Keratinocyte (primary cell): ENCODE data around the gene SUN1.

Experiments used
- CTCF ChIP-seq, 3 experiments: IDR thresholded peaks in 1 of 3; conservative IDR thresholded peaks in 1 of 3; optimal IDR thresholded peaks in 1 of 3; 2 replicates in 2 of 3; 3 replicates in 1 of 3; pipeline versions ENCODE3 to v1.5.1; 2011; ENCODE audit warnings: low read length in 3 of 3, mild to moderate bottlenecking in 3 of 3, moderate library complexity in 2 of 3, control low read depth in 1 of 3, inconsistent platforms in 1 of 3; ENCODE audit not compliant: insufficient read depth in 2 of 3; ENCODE audit errors: extremely low read depth in 1 of 3
- EZH2 ChIP-seq: IDR thresholded peaks from one replicate; pipeline ENCODE4 v1.6.1; 2012; ENCODE audit warnings: inconsistent platforms, mild to moderate bottlenecking, low read length, moderate library complexity

DNA sequence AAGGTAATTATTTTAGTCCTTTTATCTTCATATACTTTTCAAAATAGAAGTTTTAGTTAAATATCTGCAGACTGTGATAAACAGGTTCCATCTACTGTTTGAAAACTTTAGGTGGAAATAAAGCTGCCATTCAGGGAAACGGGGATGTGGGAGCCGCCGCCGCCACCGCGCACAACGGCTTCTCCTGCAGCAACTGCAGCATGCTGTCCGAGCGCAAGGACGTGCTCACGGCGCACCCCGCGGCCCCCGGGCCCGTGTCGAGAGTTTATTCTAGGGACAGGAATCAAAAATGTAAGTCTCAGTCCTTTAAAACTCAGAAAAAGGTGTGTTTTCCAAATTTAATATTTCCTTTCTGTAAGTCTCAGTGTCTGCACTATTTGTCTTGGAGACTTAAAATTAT lies 11.0 kb downstream of the SUN1 start:
- TF ChIP-seq CTCF (optimal IDR thresholded peaks at IDR 0.05 in 1 of 3, IDR thresholded peaks at IDR 0.05 in 1 of 3, conservative IDR thresholded peaks at IDR 0.05 in 1 of 3; ENCODE audit: extremely low read depth in 1 of 3, insufficient read depth in 2 of 3, low read length in 3 of 3): no peak
- no peak for TF ChIP-seq EZH2
